ENCODE results near the gene CCN6.

- no peak for TF ChIP-seq EZH2phosphoT487 (IDR thresholded peaks at IDR 0.05; ENCODE audit: low read length)
- TF ChIP-seq, protein P1, sequence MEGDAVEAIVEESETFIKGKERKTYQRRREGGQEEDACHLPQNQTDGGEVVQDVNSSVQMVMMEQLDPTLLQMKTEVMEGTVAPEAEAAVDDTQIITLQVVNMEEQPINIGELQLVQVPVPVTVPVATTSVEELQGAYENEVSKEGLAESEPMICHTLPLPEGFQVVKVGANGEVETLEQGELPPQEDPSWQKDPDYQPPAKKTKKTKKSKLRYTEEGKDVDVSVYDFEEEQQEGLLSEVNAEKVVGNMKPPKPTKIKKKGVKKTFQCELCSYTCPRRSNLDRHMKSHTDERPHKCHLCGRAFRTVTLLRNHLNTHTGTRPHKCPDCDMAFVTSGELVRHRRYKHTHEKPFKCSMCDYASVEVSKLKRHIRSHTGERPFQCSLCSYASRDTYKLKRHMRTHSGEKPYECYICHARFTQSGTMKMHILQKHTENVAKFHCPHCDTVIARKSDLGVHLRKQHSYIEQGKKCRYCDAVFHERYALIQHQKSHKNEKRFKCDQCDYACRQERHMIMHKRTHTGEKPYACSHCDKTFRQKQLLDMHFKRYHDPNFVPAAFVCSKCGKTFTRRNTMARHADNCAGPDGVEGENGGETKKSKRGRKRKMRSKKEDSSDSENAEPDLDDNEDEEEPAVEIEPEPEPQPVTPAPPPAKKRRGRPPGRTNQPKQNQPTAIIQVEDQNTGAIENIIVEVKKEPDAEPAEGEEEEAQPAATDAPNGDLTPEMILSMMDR (IDR thresholded peaks at IDR 0.05; ENCODE audit: low read length) = no peak
- TF ChIP-seq EZH2 (optimal IDR thresholded peaks at IDR 0.05; ENCODE audit: low read depth, low read length) = no peak
Measured at GRCh38 chr6:112013051-112013450, 40.9 kb upstream of the CCN6 start.

Measured in MM.1S (cell line).